Ascending aorta (tissue), 2 donors: Measurements from ENCODE around the gene MYOC. TPM values are rescaled to one million over a fixed set of nuclear protein-coding genes. Genes with fewer than 3 reads are reported as not detected.
"Not testable (repeated sequence)": the region's sequence is repeated elsewhere in the genome, so short reads cannot be mapped to it uniquely, and the experiment has no call there.

ENCODE experiments used
- DNase-seq, 2 donors: peaks; one replicate each; pipeline ENCODE4 v3.0.0-alpha.2; 2019; ENCODE audit warnings: low spot score in 2 of 2
- H3K27ac ChIP-seq, 2 donors: fragments of 200-600 bp; sonication (generic); one replicate each; pipeline ENCODE4 v1.5.1; 2016 to 2017; ENCODE audit warnings: mild to moderate bottlenecking in 1 of 2
- H3K27me3 ChIP-seq: fragments of 200-600 bp; sonication (generic); one replicate; pipeline ENCODE4 v1.5.1; 2017
- H3K36me3 ChIP-seq, 2 donors: fragments of 200-600 bp; sonication (generic); one replicate each; pipeline ENCODE4 v1.5.1; 2016
- H3K4me1 ChIP-seq, 2 donors: fragments of 200-600 bp; sonication (generic); one replicate each; pipeline ENCODE4 v1.5.1; 2016 to 2017; ENCODE audit warnings: mild to moderate bottlenecking in 1 of 2
- H3K4me3 ChIP-seq, 2 donors: fragments of 200-600 bp; sonication (generic); one replicate each; pipeline ENCODE4 v1.5.1; 2016 to 2017; ENCODE audit warnings: mild to moderate bottlenecking in 1 of 2
- H3K9me3 ChIP-seq, 2 donors: fragments of 200-600 bp; sonication (generic); one replicate each; pipeline ENCODE4 v1.5.1; 2016
- CTCF ChIP-seq, 3 experiments: fragments of 200-600 bp in 2 of 3; fragments of 450-650 bp in 1 of 3; sonication (generic) in 2 of 3; IDR thresholded peaks; one replicate each; pipeline ENCODE4 v1.5.1; 2016 to 2019; ENCODE audit warnings: antibody characterized with exemption in 3 of 3, mild to moderate bottlenecking in 1 of 3, moderate library complexity in 1 of 3
- intact Hi-C: fragments of 100-400 bp; cut with DNase I; formaldehyde crosslinking; loops from one replicate; pipeline ENCODE4 v1.15.1; 2023
- total RNA-seq: library from RNA; depleted of rRNA; stranded (reverse); fragments of >200 nt; gene quantifications from one replicate; pipeline ENCODE4 v1.1.0, GENCODE V29; 2016

Gene MYOC
- total RNA-seq, 1 donor from 2014 or later = 4.2 TPM

DNA sequence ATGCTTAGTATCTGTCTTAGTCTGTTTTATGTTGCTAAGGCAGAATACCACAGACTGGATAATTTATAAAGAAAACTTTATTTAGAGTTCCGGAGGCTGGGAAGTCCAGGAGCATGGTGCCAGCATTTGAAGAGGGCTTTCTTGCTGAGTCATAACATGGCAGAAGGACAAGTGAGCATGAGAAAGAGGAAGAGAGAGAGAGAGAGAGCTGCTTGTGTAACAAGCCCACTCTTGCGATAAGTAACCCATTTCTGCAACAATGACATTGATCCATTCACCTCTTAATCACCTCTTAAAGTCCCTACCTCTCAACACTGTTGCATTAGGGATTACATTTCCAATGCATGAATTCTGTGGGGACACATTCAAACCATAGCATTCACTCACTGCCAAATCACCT lies 42.1 kb downstream of the MYOC start:
- no peak for DNase-seq
- intact Hi-C loops = no loop called here
- H3K4me1 ChIP-seq = no peaks in the 10 kb centered on the region

GRCh38 chr1:171606402-171606941 lies 46.0 kb downstream of the MYOC start:
- DNase-seq = no peak
- H3K9me3 ChIP-seq = no peaks in the 10 kb centered on the region
- intact Hi-C loops = no loop called here
- no peak overlapping the region for H3K4me3 ChIP-seq
- no peak for TF ChIP-seq CTCF (IDR thresholded peaks at IDR 0.05)
- no peaks in the 10 kb centered on the region for H3K4me1 ChIP-seq
- no peaks in the 10 kb centered on the region for H3K27me3 ChIP-seq
- no peaks in the 10 kb centered on the region for H3K36me3 ChIP-seq
- no peak overlapping the region for H3K27ac ChIP-seq

More for the DNA sequence above, 42.1 kb downstream of the MYOC start:
- no peaks in the 10 kb centered on the region for H3K36me3 ChIP-seq
- TF ChIP-seq CTCF (IDR thresholded peaks at IDR 0.05) = no peak
- H3K27me3 ChIP-seq = no peaks in the 10 kb centered on the region
- no peak overlapping the region for H3K27ac ChIP-seq
- no peak overlapping the region for H3K4me3 ChIP-seq
- H3K9me3 ChIP-seq = no peaks in the 10 kb centered on the region

DNA sequence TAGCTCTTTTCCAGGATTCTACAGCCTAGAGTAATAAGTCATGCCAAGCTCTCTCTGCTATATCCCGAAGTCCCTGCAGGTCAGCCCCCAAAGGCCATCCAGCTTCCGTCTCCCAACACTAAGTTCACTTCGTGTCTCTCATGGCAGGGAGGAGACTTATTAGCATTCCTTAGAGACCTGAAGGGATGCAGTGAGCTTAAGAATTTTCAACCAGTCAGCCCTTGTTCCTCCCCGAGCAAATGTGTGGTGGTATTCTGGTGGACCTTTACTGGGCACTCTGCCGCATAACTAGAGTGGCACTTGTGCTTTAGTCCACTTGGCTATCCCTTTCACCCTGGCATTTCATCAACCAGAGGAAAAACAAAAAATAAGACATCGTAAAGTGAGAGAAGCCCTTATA lies 49.4 kb downstream of the MYOC start:
- intact Hi-C loops, H3K27me3 ChIP-seq, H3K4me1 ChIP-seq, H3K27ac ChIP-seq, H3K9me3 ChIP-seq, DNase-seq, H3K36me3 ChIP-seq, H3K4me3 ChIP-seq: not testable (repeated sequence)

- H3K4me3 ChIP-seq = no peak overlapping the region
- no peak overlapping the region for H3K27ac ChIP-seq
- no peaks in the 10 kb centered on the region for H3K9me3 ChIP-seq
- intact Hi-C loops = no loop called here
- no peak for DNase-seq
- TF ChIP-seq CTCF (IDR thresholded peaks at IDR 0.05) = no peak
- H3K36me3 ChIP-seq = no peaks in the 10 kb centered on the region
- no peaks in the 10 kb centered on the region for H3K4me1 ChIP-seq
- H3K27me3 ChIP-seq = no peaks in the 10 kb centered on the region
Measured at GRCh38 chr1:171600862-171601261, 51.6 kb downstream of the MYOC start.

GRCh38 chr1:171600310-171600709 lies 52.2 kb downstream of the MYOC start:
- H3K9me3 ChIP-seq, intact Hi-C loops, H3K4me1 ChIP-seq, H3K27ac ChIP-seq, H3K36me3 ChIP-seq, H3K4me3 ChIP-seq, DNase-seq, H3K27me3 ChIP-seq: not testable (repeated sequence)

- no peak for DNase-seq
- H3K9me3 ChIP-seq = no peaks in the 10 kb centered on the region
- H3K4me3 ChIP-seq = no peak overlapping the region
- intact Hi-C loops = no loop called here
- no peaks in the 10 kb centered on the region for H3K4me1 ChIP-seq
- no peaks in the 10 kb centered on the region for H3K27me3 ChIP-seq
- peaks cover 15 to 23% of the 10 kb centered on the region in 2 donors for H3K36me3 ChIP-seq
- no peak for TF ChIP-seq CTCF (IDR thresholded peaks at IDR 0.05)
- no peak overlapping the region for H3K27ac ChIP-seq
Measured at GRCh38 chr1:171597203-171597602, 55.3 kb downstream of the MYOC start.

- no peak for DNase-seq
- Histone ChIP-seq H3K36me3 (peaks cover 20 to 28% of the 10 kb centered on the region in 2 donors), H3K4me3 (no peak overlapping the region), H3K27me3 (no peaks in the 10 kb centered on the region), H3K4me1 (no peaks in the 10 kb centered on the region), H3K9me3 (no peaks in the 10 kb centered on the region), H3K27ac (no peak overlapping the region)
- TF ChIP-seq CTCF (IDR thresholded peaks at IDR 0.05) = no peak
- intact Hi-C loops = no loop called here
Measured at GRCh38 chr1:171596705-171597104, 55.8 kb downstream of the MYOC start.
